HFFc6 (cell line): Measurements from ENCODE around the gene LRRC28. TPM values are rescaled to one million over a fixed set of nuclear protein-coding genes. Genes with fewer than 3 reads are reported as not detected.

Source experiments
- DNase-seq: peaks from one replicate; pipeline ENCODE4 v3.0.0-alpha.2; 2018
- H3K27ac Mint-ChIP-seq: 2 replicates; pipeline ENCODE4 v1.8.0; 2020; ENCODE audit warnings: mild to moderate bottlenecking, mixed read lengths
- H3K27me3 Mint-ChIP-seq: 2 replicates; pipeline ENCODE4 v1.8.0; 2021; ENCODE audit warnings: mild to moderate bottlenecking, moderate library complexity, mixed read lengths; ENCODE audit not compliant: insufficient read depth
- H3K36me3 Mint-ChIP-seq: 2 replicates; pipeline ENCODE4 v1.8.0; 2021; ENCODE audit warnings: low read depth, mixed read lengths
- H3K4me1 Mint-ChIP-seq: 2 replicates; pipeline ENCODE4 v1.8.0; 2020; ENCODE audit warnings: low read depth, mixed read lengths
- H3K4me3 Mint-ChIP-seq: 2 replicates; pipeline ENCODE4 v1.8.0; 2020; ENCODE audit warnings: mild to moderate bottlenecking, moderate library complexity, mixed read lengths
- H3K9me3 Mint-ChIP-seq: 2 replicates; pipeline ENCODE4 v1.8.0; 2020; ENCODE audit warnings: mild to moderate bottlenecking, mixed read lengths
- CTCF ChIP-seq: fragments of 200-600 bp; sonication (generic); IDR thresholded peaks from 2 replicates; pipeline ENCODE4 v1.5.0; 2021; ENCODE audit warnings: antibody characterized with exemption, mild to moderate bottlenecking
- total RNA-seq, 6 experiments: library from RNA; stranded (reverse); fragmentation: NEBNext Ultra II Directional; extraction: Animal tissue kit (Norgen Biotek cat#: 25700); gene quantifications; 2 replicates in 1 of 6; 3 replicates in 5 of 6; pipeline ENCODE4 v1.2.3, GENCODE V29; 2021

The LRRC28 gene
- total RNA-seq, 6 experiments from 2014 or later, result 11.1 to 18.4 (median 15.1) TPM

- DNase-seq, result peak; percentile 20
- Mint-ChIP-seq H3K27ac (0 out of 2 replicates have a peak overlapping the region, but pooled peaks have one; percentile 15), H3K36me3 (no peaks in the 10 kb centered on the region), H3K4me3 (no peak overlapping the region), H3K27me3 (peaks cover 14% of the 10 kb centered on the region), H3K9me3 (no peaks in the 10 kb centered on the region), H3K4me1 (peaks cover 7% of the 10 kb centered on the region)
- no peak for TF ChIP-seq CTCF
These were observed 173.8 kb downstream of the LRRC28 start for GRCh38 chr15:99424978-99425656.

GRCh38 chr15:99425657-99426301, 174.5 kb downstream of the LRRC28 start:
- TF ChIP-seq CTCF, result peak; percentile 27; the same call in 1 of the 2 replicates
- Mint-ChIP-seq H3K36me3 (no peaks in the 10 kb centered on the region), H3K27me3 (peaks cover 9% of the 10 kb centered on the region), H3K4me3 (no peak overlapping the region), H3K9me3 (no peaks in the 10 kb centered on the region), H3K4me1 (peaks cover 7% of the 10 kb centered on the region), H3K27ac (no peak overlapping the region)
- DNase-seq, result no peak

DNA sequence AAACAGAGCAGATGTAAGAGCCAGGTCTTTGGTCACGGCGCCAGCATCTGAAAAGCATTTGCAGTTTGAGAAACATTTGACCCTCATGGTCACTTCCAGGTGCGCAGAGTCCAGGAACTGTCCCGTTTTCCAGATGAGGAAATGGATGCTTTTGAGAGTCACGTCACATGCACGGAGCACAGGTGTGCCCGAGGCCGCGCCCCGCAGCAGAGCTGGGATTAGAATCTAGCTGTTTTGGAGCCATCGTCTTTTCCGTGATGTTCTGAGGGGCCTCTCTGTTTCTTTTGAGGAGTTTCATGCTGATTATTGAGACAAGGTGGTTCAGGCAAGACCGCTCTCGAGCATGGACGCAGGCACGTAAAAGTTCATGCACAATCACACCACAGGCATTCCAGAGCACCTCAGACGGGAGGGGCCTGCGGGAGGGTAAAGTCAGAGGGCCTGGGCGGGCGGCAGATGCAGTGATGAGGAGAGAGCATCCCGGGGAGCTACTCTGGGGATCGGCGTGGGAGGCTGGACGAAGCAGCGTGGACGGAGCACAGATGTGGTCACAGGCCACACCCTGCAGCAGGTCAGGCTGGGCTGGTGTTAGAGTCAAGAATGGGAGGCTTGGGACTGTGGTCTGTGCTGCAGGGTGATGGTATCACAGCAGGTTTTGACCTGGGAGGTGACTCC, 175.3 kb downstream of the LRRC28 start:
- no peak for DNase-seq
- H3K4me1 Mint-ChIP-seq, result peaks cover 7% of the 10 kb centered on the region
- H3K27me3 Mint-ChIP-seq, result peaks cover 2% of the 10 kb centered on the region
- H3K4me3 Mint-ChIP-seq, result no peak overlapping the region
- no peaks in the 10 kb centered on the region for H3K9me3 Mint-ChIP-seq
- no peaks in the 10 kb centered on the region for H3K36me3 Mint-ChIP-seq
- no peak overlapping the region for H3K27ac Mint-ChIP-seq
- no peak for TF ChIP-seq CTCF

GRCh38 chr15:99427210-99427609, 175.9 kb downstream of the LRRC28 start:
- no peaks in the 10 kb centered on the region for H3K36me3 Mint-ChIP-seq
- peaks cover 7% of the 10 kb centered on the region for H3K4me1 Mint-ChIP-seq
- TF ChIP-seq CTCF, result no peak
- no peaks in the 10 kb centered on the region for H3K9me3 Mint-ChIP-seq
- H3K4me3 Mint-ChIP-seq, result no peak overlapping the region
- H3K27me3 Mint-ChIP-seq, result peaks cover 2% of the 10 kb centered on the region
- no peak overlapping the region for H3K27ac Mint-ChIP-seq
- DNase-seq, result no peak

GRCh38 chr15:99427668-99428361, 176.5 kb downstream of the LRRC28 start:
- peaks cover 2% of the 10 kb centered on the region for H3K27me3 Mint-ChIP-seq
- no peak overlapping the region for H3K27ac Mint-ChIP-seq
- H3K4me1 Mint-ChIP-seq, result peaks cover 7% of the 10 kb centered on the region
- no peaks in the 10 kb centered on the region for H3K36me3 Mint-ChIP-seq
- H3K9me3 Mint-ChIP-seq, result no peaks in the 10 kb centered on the region
- TF ChIP-seq CTCF, result no peak
- no peak overlapping the region for H3K4me3 Mint-ChIP-seq
- DNase-seq, result no peak
